Heart left ventricle (tissue), 16 donors: ENCODE results near the gene PLEKHA6. TPM values are rescaled to one million over a fixed set of nuclear protein-coding genes. Genes with fewer than 3 reads are reported as not detected.

Experiments used
- ATAC-seq, 4 donors: fragments of 200-7000 bp; cut with Tn5 transposase; one replicate each; pipeline ENCODE4 v1.9.1; 2020 to 2022; ENCODE audit warnings: moderate library complexity in 4 of 4, mild to moderate bottlenecking in 3 of 4, moderate number of reproducible peaks in 1 of 4
- DNase-seq, 5 donors: peaks; one replicate each; pipeline ENCODE4 v3.0.0-alpha.2; 2020
- H3K27ac ChIP-seq, 12 donors: fragments of 200-600 bp; sonication (generic) in 4 of 12; one replicate each; pipeline versions ENCODE4 v1.5.0 to v1.8.0; 2016 to 2022; ENCODE audit warnings: mild to moderate bottlenecking in 2 of 12
- H3K27me3 ChIP-seq, 9 donors: fragments of 200-600 bp; sonication (generic) in 2 of 9; one replicate each; pipeline versions ENCODE4 v1.5.1 to v1.8.0; 2016 to 2022; ENCODE audit warnings: mild to moderate bottlenecking in 3 of 9
- H3K36me3 ChIP-seq, 9 donors: fragments of 200-600 bp; sonication (generic) in 2 of 9; one replicate each; pipeline versions ENCODE4 v1.5.0 to v1.8.0; 2018 to 2022; ENCODE audit warnings: mild to moderate bottlenecking in 2 of 9
- H3K4me1 ChIP-seq, 12 donors: fragments of 200-600 bp; sonication (generic) in 4 of 12; one replicate each; pipeline versions ENCODE4 v1.5.0 to v1.8.0; 2016 to 2022; ENCODE audit warnings: mild to moderate bottlenecking in 3 of 12
- H3K4me3 ChIP-seq, 12 donors: fragments of 200-600 bp; sonication (generic) in 4 of 12; one replicate each; pipeline versions ENCODE4 v1.5.0 to v1.8.0; 2017 to 2022; ENCODE audit warnings: mild to moderate bottlenecking in 9 of 12, moderate library complexity in 4 of 12
- H3K9me3 ChIP-seq, 12 donors: fragments of 200-600 bp; sonication (generic) in 4 of 12; one replicate each; pipeline versions ENCODE4 v1.5.0 to v1.8.0; 2016 to 2022; ENCODE audit warnings: mild to moderate bottlenecking in 1 of 12
- CTCF ChIP-seq, 12 donors: fragments of 200-600 bp; sonication (generic) in 4 of 12; IDR thresholded peaks; one replicate each; pipeline versions ENCODE4 v1.5.0 to v1.8.0; 2018 to 2022; ENCODE audit warnings: antibody characterized with exemption in 12 of 12, mild to moderate bottlenecking in 5 of 12
- POLR2A ChIP-seq, 2 donors: fragments of 450-650 bp; IDR thresholded peaks; one replicate each; pipeline ENCODE4 v1.6.1; 2017; ENCODE audit warnings: antibody characterized with exemption in 2 of 2, mild to moderate bottlenecking in 2 of 2, moderate library complexity in 2 of 2
- WGBS, 4 donors: extraction: QIAGEN DNeasy Blood & Tissue Kit in 2 of 4; methylation state at CpG; one replicate each; pipeline versions ENCODE4 v1.1.5 to v1.1.7; 2013 to 2018; 5-methylcytosine and 5-hydroxymethylcytosine counted together
- intact Hi-C, 10 donors: fragments of 100-400 bp; cut with DNase I; formaldehyde crosslinking; loops; one replicate each; pipeline versions ENCODE4 v1.11.1 to v1.14.2; 2022
- polyA plus RNA-seq, 2 donors: library from polyadenylated mRNA; stranded (reverse); fragments of 200-250 nt; gene quantifications; one replicate each; pipeline ENCODE4 v1.2.3, GENCODE V29; 2013
- total RNA-seq, 9 donors: library from RNA; depleted of rRNA in 2 of 9; stranded (reverse); fragments of >200 nt in 2 of 9; fragmentation: NEBNext Ultra II Directional in 3 of 9; extraction: Animal tissue kit (Norgen Biotek cat#: 25700) in 3 of 9; gene quantifications; one replicate each; pipeline versions ENCODE4 v1.1.0 to v1.2.4, GENCODE V29; 2016 to 2023
- donor health status: ischemic (EF 13 %, LVEDD 7.1; RV severe dilation, severe dysfunction).
- donor health status: healthy with polysubstance abuse.
- donor health status: DM: no; HTN: yes; CAD: no.
- donor health status: DM: no; HTN: no; CAD: no.
- donor health status: ischemic (EF 25% LVEDD 6.9; RV normal size, moderate dysfunction).
- donor health status: ischemic (EF 25% LVEDD 5.7; RV mildly dilated, moderate dysfunction).
- donor health status: healthy.
- donor health status: DM: yes; HTN: yes; CAD: no.
- donor health status: ischemic (EF 35%, LVEDD 5.7; RV mildly dilated, moderate dysfunction).
- donor health status: nonischemic (EF 11% LVEDD 7.7; RV severe dilation, severe dysfunction).
- donor health status: DM: yes; HTN: yes; CAD: no.
- donor health status: PGD.
- donor health status: ischemic (EF 29% LVEDD 5.4; RV normal size, mild dysfunction).
- donor health status: nonischemic (EF 23%, LVEDD 6.1; RV moderate dilation, normal function).

Gene PLEKHA6
- total and polyA plus RNA-seq, 11 donors: 5.2 to 33.2 (median 18.9) TPM

GRCh38 chr1:204408074-204408507 is 48.4 kb upstream of the PLEKHA6 start:
- WGBS, 4 donors: 0 to 2% (median 2%) methylated on average over 2 of the region's 2 CpGs
- peaks cover 0 to 48% (median 26%) of the 10 kb centered on the region in 12 donors for H3K4me1 ChIP-seq
- peak overlapping the region; percentile 69 to 98 (median 92) for H3K4me3 ChIP-seq
- no peak for TF ChIP-seq POLR2A (IDR thresholded peaks at IDR 0.05)
- no peak for TF ChIP-seq CTCF (IDR thresholded peaks at IDR 0.05)
- peak in 4 of 5 donors; percentile 73 to 88 (median 82) for DNase-seq
- intact Hi-C loops: loop anchor here in 2 of 10 donors (10.0 kb wide), 2 partner anchors 543 to 553 kb away; partner anchors contain the start of gene SNRPE (in 1 of the 2)
- peak overlapping the region in 9 of 12 donors; percentile 3 to 100 (median 98) for H3K27ac ChIP-seq
- H3K9me3 ChIP-seq: no peaks in the 10 kb centered on the region
- no peak for ATAC-seq
- no peaks in the 10 kb centered on the region for H3K27me3 ChIP-seq
- H3K36me3 ChIP-seq: peaks cover 0 to 46% (median 33%) of the 10 kb centered on the region in 9 donors

- H3K27me3 ChIP-seq: no peaks in the 10 kb centered on the region
- WGBS, 4 donors: 0 to 3% (median 1%) methylated on average over 3 of the region's 3 CpGs
- intact Hi-C loops: loop anchor here in 2 of 10 donors (10.0 kb wide), 2 partner anchors 543 to 553 kb away; partner anchors contain the start of gene SNRPE (in 1 of the 2)
- no peak for ATAC-seq
- H3K36me3 ChIP-seq: peaks cover 0 to 52% (median 40%) of the 10 kb centered on the region in 9 donors
- H3K9me3 ChIP-seq: no peaks in the 10 kb centered on the region
- TF ChIP-seq POLR2A (IDR thresholded peaks at IDR 0.05) (no peak), CTCF (IDR thresholded peaks at IDR 0.05) (no peak)
- peak overlapping the region; percentile 69 to 98 (median 92) for H3K4me3 ChIP-seq
- peaks cover 0 to 45% (median 25%) of the 10 kb centered on the region in 12 donors for H3K4me1 ChIP-seq
- H3K27ac ChIP-seq: peak overlapping the region in 4 of 12 donors; percentile 17 to 100 (median 99)
- no peak for DNase-seq
These were observed 47.7 kb upstream of the PLEKHA6 start for GRCh38 chr1:204407295-204407971.

- peaks cover 0 to 42% (median 23%) of the 10 kb centered on the region in 12 donors for H3K4me1 ChIP-seq
- H3K27me3 ChIP-seq: no peaks in the 10 kb centered on the region
- H3K4me3 ChIP-seq: peak overlapping the region in 10 of 12 donors; percentile 73 to 98 (median 94)
- ATAC-seq (no peak), DNase-seq (no peak)
- H3K9me3 ChIP-seq: no peaks in the 10 kb centered on the region
- TF ChIP-seq POLR2A (IDR thresholded peaks at IDR 0.05): no peak
- no peak for TF ChIP-seq CTCF (IDR thresholded peaks at IDR 0.05)
- intact Hi-C loops: loop anchor here in 2 of 10 donors (10.0 kb wide), 2 partner anchors 542 to 552 kb away; partner anchors contain the start of gene SNRPE (in 1 of the 2)
- 60 to 65% (median 64%) methylated on average over 4 of the region's 4 CpGs for WGBS, 4 donors
- peaks cover 0 to 60% (median 48%) of the 10 kb centered on the region in 9 donors for H3K36me3 ChIP-seq
- peak overlapping the region in 1 of 12 donors; percentile 18 for H3K27ac ChIP-seq
These were observed 46.9 kb upstream of the PLEKHA6 start for GRCh38 chr1:204406621-204407020.

GRCh38 chr1:204405988-204406387 is 46.3 kb upstream of the PLEKHA6 start:
- peaks cover 0 to 42% (median 23%) of the 10 kb centered on the region in 12 donors for H3K4me1 ChIP-seq
- H3K9me3 ChIP-seq: no peaks in the 10 kb centered on the region
- TF ChIP-seq CTCF (IDR thresholded peaks at IDR 0.05) (no peak), POLR2A (IDR thresholded peaks at IDR 0.05) (no peak)
- peak overlapping the region in 7 of 12 donors; percentile 73 to 98 (median 94) for H3K4me3 ChIP-seq
- DNase-seq (no peak), ATAC-seq (no peak)
- no peaks in the 10 kb centered on the region for H3K27me3 ChIP-seq
- intact Hi-C loops: loop anchor here in 2 of 10 donors (10.0 kb wide), 2 partner anchors 541 to 551 kb away; partner anchors contain the start of gene SNRPE (in 1 of the 2)
- peaks cover 0 to 67% (median 54%) of the 10 kb centered on the region in 9 donors for H3K36me3 ChIP-seq
- H3K27ac ChIP-seq: peak overlapping the region in 1 of 12 donors; percentile 18
- WGBS, 4 donors: 25 to 45% (median 35%) methylated on average over 2 of the region's 2 CpGs
